GM21786 (cell line): Measurements from ENCODE around the gene KLHL29.

Source experiments
- ATAC-seq: cut with Tn5 transposase; IDR thresholded peaks from one replicate; pipeline ENCODE4 v1.9.1; 2021; ENCODE audit not compliant: unreplicated experiment

KLHL29 gene

GRCh38 chr2:23489471-23490322 lies 104.7 kb downstream of the KLHL29 start:
- ATAC-seq, result no peak

- no peak for ATAC-seq
These were observed 106.8 kb downstream of the KLHL29 start for GRCh38 chr2:23491591-23492336.

GRCh38 chr2:23492337-23492675 lies 107.3 kb downstream of the KLHL29 start:
- ATAC-seq, result no peak

GRCh38 chr2:23492921-23493320 lies 107.9 kb downstream of the KLHL29 start:
- no peak for ATAC-seq

- ATAC-seq, result no peak
These were observed 108.9 kb downstream of the KLHL29 start for GRCh38 chr2:23493846-23494245.

- ATAC-seq, result no peak
These were observed 109.3 kb downstream of the KLHL29 start for GRCh38 chr2:23494286-23494685.

GRCh38 chr2:23495661-23496114 lies 110.7 kb downstream of the KLHL29 start:
- no peak for ATAC-seq

GRCh38 chr2:23496456-23496855 lies 111.5 kb downstream of the KLHL29 start:
- no peak for ATAC-seq

- ATAC-seq, result no peak
These were observed 112.1 kb downstream of the KLHL29 start for GRCh38 chr2:23497063-23497462.

GRCh38 chr2:23497536-23497935 lies 112.6 kb downstream of the KLHL29 start:
- no peak for ATAC-seq

- no peak for ATAC-seq
These were observed 114.0 kb downstream of the KLHL29 start for GRCh38 chr2:23498943-23499342.

- no peak for ATAC-seq
These were observed 114.5 kb downstream of the KLHL29 start for GRCh38 chr2:23499439-23499838.

GRCh38 chr2:23500836-23501235 lies 115.9 kb downstream of the KLHL29 start:
- no peak for ATAC-seq

- ATAC-seq, result no peak
These were observed 117.1 kb downstream of the KLHL29 start for GRCh38 chr2:23502096-23502495.

GRCh38 chr2:23503097-23503496 lies 118.1 kb downstream of the KLHL29 start:
- no peak for ATAC-seq

GRCh38 chr2:23503682-23504081 lies 118.7 kb downstream of the KLHL29 start:
- no peak for ATAC-seq

- ATAC-seq, result no peak
These were observed 119.6 kb downstream of the KLHL29 start for GRCh38 chr2:23504591-23504990.

- ATAC-seq, result no peak
These were observed 120.4 kb downstream of the KLHL29 start for GRCh38 chr2:23505218-23505983.

- ATAC-seq, result no peak
These were observed 121.0 kb downstream of the KLHL29 start for GRCh38 chr2:23505984-23506380.

- ATAC-seq, result no peak
These were observed 121.7 kb downstream of the KLHL29 start for GRCh38 chr2:23506531-23507266.
